Head of caudate nucleus (tissue), 42 donors: Measurements from ENCODE around the gene ANXA10.
"Not testable (repeated sequence)": the region's sequence is repeated elsewhere in the genome, so short reads cannot be mapped to it uniquely, and the experiment has no call there.

Experiments
- DNase-seq, 42 donors: peaks; one replicate each; pipeline versions ENCODE4 v3.0.0 to v3.0.0-alpha.2; 2020 to 2021; ENCODE audit warnings: mixed read lengths in 7 of 42
- intact Hi-C: fragments of 100-400 bp; cut with DNase I; formaldehyde crosslinking; loops from one replicate; pipeline ENCODE4 v1.15.0; 2022

Gene ANXA10

DNA sequence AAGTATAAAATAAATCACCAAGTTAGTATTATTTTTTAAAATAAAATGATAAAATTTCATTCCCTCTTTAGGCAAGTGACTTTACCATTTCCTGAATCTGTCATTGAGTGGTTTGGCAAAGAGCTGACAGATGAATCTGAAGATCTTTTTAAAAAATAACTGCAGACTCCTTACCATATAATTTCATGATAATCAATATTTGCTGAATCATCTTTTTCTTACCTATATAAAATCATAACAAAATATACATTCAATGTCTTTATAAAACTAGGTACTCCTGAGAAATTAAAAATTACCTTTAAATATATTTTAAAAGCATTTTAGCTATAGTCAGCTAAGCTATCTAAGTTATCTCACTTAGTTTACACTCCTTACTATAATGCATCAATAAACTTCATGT, 17.2 kb downstream of the ANXA10 start:
- intact Hi-C loops, result no loop called here
- no peak for DNase-seq

DNA sequence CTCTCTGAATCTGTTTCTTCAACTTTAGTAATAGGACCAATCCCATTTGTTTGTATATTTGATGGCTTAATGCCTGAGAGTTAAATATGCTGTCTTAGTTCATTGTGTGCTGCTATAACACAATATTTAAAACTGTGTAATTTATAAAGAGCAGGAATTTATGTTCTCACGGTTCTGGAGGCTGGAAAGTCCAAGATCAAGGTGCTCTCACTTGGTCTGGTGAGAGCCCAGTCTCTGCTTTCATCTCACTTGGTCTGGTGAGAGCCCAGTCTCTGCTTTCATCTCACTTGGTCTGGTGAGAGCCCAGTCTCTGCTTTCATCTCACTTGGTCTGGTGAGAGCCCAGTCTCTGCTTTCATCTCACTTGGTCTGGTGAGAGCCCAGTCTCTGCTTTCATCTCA, 20.7 kb downstream of the ANXA10 start:
- intact Hi-C loops, DNase-seq: not testable (repeated sequence)

DNA sequence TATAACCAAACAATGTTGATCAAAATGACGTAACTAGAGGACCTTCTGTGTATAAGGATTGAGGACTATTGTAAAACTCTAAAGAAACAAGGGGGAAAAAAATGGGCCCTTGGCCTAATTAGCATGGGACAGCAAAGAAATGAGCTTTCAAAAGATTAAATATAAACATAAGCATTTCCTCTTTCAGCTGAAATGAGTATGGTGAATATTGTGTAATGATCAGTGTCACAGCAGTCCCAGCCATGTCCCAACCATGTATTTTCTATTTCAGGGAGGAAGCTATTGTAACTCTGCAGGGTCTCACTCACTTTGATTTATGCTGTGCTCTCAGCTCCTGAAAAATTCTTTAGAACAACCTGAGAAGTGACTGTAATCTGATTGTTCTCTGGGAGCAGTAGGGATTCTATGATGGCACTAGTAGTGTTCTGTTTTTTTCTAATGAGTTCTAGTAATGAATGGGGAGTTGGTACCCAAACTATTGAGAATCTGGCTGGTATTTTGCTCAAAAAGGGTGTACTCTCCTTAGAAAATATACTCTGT, 25.8 kb downstream of the ANXA10 start:
- intact Hi-C loops, result no loop called here

DNA sequence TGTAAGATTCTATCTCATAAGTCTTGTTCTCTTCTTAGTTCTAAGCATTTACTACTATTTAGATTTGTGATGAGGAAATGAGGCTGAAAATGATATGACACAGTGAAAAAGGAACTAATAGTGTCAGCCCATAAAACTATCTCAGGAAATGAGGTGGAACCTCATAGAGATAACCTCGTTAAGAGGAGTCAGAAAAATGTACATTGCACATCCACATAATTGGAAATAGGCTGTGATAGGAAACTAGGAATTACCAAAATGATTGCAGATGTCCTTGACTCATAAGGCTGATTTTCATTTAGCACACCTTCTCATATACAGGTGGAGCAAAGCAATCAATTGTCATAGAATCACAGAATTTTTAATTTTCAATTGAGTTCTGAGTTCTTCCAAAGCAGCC, 26.8 kb downstream of the ANXA10 start:
- no peak for DNase-seq
- intact Hi-C loops, result no loop called here

More for the DNA sequence above, 25.8 kb downstream of the ANXA10 start:
- DNase-seq, result no peak

DNA sequence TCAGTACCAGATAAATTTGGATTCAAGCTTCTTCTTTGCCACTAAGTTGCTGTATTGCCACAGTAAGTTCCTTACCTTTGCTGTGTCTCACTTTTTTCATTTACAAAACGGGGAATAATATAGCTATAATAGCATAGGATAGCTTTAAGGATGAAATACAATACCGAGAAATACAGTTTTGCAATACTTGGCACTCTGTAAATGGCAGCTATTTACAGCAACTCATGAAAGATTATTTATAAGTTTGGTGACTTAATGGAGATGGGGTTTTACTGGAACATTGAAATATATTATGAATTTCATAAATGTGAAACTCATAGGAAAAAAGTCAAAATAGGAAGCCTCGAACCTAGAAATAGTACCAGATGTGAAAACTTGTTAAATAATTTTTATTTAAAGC, 27.6 kb downstream of the ANXA10 start:
- no peak for DNase-seq
- intact Hi-C loops, result no loop called here

DNA sequence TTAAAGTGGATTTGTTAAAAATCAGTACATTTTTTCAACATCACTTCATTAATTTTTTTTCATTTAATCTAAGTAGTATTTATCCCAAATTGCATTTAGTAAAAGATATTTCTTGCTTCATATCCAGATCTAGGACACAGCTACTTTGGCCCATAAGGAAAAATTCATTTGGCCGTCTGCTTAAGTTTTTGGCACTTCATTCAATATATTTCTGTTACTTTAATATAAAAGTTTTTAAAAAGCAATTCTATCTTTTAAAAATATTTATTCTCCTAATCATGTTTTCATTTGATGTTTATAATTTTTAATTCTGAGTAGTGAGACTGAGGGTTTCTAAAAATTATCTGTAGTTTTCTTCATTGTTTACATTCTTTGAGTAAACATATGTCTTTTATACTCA, 28.5 kb downstream of the ANXA10 start:
- no peak for DNase-seq
- intact Hi-C loops, result no loop called here

DNA sequence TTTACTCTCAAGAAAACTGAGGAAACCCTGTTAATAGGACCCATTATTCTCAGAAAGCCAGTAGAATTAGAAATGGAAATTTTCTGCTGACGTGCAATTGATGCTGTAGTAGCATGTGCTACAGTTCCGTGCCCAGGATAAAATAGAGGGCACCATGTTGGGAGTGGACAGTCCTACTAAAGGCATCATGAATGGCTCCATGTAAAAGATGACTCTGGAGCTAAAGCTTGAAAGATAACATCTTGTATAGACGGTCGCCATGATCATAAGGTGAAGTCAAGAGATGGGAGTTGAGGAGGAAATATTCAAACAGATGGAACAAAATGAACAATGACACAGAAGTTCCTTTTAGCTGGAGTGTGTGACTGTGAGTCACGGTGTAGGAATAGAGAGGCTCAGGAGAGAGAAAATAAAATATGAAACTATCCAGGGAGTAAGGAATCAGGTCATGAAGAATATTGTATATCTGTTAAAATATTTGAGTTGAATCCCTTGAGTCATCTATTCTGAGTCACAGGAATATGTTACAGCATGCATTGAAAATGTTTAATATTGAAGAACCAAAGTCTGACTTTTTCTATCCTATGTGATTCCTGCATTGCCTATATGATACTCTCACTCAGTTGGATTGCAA, 31.8 kb downstream of the ANXA10 start:
- peak in 12 of 42 donors; percentile 2 to 44 (median 17) for DNase-seq
- intact Hi-C loops, result no loop called here

DNA sequence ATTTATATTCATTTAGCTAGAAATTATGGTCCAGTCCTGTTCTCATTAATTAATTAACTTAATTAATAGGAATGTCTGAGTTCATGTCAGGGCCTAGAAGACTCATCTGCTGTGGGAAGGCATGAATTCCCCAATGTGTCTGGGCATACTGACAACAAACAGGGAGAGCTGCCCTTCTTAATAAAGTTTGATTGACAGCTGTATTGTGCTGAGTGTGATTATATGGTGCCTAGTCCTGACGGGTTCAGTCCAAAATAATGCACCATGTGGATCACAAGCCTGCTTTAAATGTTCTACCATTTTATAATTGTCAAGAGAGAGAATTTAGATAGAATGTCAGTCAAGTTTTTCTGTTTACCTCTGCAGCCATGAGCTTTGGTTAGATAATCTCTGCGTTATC, 34.6 kb downstream of the ANXA10 start:
- intact Hi-C loops, result no loop called here
- no peak for DNase-seq

DNA sequence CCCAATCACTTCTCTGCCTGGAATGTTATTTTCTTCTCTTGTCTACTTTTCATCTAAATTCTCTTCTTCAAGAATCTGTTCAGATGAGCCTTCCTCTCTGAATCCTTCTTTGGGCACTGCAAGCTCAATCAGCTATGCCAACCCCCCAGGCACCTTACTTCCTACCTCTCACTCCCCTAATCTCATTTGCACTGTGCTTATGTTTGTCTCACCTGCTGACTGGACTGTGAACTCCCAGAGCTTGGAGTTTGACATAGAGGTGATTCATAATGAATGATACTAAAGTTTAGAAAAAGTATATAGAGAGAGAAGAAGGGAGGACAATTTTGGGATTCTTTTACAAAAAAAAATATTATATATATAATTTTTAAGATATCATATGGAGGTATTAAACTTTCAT, 36.3 kb downstream of the ANXA10 start:
- intact Hi-C loops, result no loop called here
- DNase-seq, result no peak

DNA sequence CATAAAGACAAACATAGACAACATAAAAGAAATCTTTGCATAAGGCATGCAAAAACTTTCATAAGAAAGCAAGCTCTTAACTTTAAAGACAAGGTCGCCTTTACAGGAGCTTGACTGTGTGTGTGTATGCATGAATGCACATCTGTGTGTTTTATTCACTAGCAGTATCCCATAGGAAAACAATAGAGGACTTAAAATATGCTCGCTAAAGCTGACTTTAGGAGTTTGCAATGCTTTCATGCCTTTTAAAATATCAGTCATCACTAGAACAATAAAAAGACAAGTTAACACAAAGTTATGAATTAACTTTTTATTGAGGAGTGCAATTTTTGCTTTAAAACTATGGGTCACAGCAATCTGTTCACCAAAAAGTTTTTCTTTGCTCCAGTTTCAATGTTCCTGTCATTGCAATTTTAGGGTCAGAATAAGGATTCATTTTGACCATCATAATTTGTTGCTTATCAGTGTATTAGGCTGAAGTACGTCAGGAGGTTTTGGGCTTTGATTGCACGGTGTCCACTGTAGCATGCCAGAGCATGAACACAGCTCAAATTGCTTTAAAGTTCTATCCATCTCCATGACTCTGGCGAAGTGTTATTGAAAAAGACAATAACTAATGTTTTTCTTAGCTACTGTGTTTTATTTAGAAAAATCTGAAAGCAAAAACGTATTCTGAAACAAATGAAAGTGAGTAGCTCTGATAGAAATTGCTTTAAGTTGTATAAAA, 36.9 kb downstream of the ANXA10 start:
- intact Hi-C loops, result no loop called here
- DNase-seq, result no peak

DNA sequence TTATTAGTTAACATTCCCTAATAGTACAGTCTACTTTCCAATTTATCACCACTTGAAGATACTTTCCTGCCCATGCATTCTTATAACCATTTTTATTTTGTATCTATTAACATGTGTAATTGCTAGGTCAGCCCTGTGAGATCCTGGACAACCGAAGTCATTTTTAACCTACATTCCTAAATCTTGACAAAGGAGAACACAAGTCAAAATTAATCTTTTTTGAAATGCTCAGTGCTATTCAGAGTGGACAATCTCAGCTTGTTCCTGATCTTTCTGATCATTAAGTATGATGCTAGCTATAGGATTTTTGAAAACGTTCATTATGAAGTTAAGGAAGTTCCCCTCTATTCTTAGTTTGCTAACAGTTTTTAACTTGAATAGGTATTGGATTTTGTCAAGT, 37.5 kb downstream of the ANXA10 start:
- no peak for DNase-seq
- intact Hi-C loops, result no loop called here

DNA sequence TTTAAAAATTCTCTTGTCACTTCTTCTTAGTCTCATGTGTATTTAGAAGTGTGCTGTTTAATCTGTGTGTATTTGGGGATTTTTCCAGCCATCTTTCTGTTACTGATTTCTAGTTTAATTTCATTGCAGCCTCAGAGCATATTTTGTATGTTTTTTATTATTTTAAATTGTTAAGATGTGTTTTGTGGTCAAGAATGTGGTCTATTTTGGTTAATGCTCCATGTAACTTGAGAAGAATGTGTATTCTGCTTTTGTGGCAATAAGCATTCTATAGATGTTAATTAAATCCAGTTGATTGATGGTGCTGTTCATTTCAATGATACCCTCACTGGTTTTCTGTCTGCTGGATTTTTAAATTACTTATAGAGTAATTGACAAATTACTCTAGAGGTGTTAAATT, 38.9 kb downstream of the ANXA10 start:
- DNase-seq, result no peak
- intact Hi-C loops, result no loop called here

DNA sequence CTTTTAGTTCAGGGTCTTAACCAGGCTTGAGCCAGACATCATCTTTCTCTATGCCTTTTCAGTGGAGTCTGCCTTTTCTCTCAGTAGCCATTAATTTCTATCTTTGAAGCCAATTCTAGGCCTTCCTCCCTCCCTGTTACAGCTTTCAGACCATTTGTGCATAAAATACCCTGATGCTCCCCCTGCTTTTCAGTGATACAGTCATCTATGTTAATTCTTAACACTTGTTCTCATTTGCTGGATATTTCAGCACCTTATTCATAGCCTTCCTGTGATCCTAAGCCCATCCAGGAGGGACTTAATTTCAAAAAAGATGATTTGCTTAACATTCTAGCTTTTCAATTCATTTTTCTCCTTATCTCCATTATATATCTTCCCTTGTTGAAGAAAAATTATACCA, 42.3 kb downstream of the ANXA10 start:
- intact Hi-C loops, result no loop called here
- DNase-seq, result no peak

DNA sequence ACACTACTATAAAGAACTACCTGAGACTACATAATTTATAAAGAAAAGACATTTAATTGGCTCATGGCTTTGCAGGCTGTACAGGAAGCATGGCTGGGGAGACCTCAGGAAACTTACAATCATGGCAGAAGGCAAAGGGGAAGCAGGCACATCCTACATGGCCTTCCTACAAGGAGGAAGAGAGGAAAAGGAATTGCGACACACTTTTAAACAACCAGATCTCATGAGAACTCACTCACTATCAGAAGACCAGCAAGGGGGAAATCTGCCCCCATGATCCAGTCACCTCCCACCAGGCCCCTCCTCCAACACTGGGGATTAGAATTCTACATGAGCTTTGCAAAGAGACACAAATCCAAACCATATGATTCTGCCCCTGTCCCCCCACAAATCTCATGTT, 43.5 kb downstream of the ANXA10 start:
- DNase-seq, intact Hi-C loops: not testable (repeated sequence)

DNA sequence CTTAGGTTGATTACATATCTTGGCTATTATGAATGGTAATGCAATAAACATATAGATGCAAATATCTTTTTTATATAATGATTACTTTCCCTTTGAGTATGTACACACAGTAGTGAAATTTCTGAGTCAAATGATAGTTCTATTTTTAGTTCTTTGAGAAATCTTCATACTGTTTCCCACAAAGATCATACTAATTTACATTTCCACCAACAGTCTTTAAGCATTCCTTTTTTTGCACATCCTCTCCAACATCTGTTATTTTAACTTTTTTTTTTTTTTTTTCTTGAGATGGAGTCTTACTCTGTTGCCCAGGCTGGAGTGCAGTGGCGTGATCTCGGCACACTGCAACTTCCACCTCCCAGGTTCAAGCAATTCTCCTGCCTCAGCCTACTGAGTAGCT, 45.4 kb downstream of the ANXA10 start:
- intact Hi-C loops, DNase-seq: not testable (repeated sequence)

DNA sequence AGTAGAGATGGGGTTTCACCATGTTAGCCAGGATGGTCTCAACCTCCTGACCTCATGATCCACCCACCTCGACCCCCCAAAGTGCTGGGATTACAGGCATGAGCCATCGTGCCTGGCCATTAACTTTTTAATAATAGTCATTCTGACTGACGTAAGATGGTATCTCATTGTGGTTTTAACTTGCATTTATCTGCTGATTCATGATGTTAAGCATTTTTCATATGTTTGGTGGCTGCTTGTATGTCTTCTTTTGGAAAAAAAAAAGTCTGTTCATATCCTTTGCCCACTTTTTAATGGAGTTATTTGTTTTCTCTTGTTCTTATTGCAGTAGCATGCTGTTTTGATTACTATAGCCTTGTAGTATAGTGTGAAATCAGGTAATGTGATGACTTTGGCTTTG, 45.8 kb downstream of the ANXA10 start:
- intact Hi-C loops, result no loop called here
- no peak for DNase-seq

DNA sequence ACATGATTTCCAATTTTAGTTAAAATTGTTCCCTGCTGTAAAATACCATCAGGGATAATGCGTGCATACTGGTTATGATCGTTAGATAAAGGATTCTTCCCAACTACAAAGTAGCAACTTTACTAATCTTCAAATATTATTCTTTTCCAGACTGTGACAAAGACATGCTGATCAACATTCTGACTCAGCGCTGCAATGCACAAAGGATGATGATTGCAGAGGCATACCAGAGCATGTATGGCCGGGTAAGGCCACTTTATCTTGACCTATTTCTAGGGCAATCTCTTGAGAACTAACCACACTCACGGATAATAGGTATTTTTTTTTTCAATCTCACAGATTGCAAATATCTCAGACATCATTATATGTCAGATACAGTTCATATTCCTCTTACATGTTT, 47.0 kb downstream of the ANXA10 start:
- intact Hi-C loops, result no loop called here
- DNase-seq, result no peak

DNA sequence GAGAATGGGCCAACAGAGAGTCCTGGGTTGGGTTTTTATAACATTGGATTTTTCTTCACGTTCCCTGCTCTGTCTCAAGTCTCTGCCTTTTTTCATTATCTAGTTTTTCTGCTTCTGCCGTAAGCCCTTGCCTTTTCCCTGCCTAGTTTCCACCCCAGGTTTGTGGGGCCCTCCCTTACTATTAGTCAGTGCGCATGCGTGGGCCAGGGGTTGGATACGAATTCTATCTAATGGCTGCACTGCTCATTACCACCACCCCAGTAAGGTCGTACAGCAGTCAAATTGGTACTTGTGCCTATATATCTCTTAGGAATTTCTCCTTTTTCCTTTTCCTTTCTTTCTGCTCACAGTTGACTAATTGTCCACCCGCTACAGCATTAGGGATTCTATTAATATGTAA, 49.4 kb downstream of the ANXA10 start:
- intact Hi-C loops, result no loop called here
- DNase-seq, result no peak

DNA sequence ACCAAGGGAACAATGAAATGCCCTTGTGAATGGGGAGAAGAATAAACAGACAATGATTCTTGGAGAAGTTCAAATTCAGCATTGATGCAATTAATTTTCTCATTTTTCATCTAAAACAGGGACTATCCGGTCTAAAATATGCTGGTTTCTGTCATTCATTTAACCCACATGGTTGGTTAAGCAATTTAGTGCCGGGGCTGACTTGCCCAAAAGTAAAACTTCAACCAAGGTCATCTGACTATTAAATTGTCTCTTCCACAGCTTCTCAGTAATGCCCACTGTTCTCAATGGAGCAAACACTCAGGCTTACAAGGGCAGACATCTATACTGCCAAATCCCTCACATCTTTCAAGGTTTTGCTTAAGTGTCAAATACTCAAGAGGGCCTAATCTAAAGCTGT, 51.3 kb downstream of the ANXA10 start:
- intact Hi-C loops, result no loop called here
- no peak for DNase-seq

DNA sequence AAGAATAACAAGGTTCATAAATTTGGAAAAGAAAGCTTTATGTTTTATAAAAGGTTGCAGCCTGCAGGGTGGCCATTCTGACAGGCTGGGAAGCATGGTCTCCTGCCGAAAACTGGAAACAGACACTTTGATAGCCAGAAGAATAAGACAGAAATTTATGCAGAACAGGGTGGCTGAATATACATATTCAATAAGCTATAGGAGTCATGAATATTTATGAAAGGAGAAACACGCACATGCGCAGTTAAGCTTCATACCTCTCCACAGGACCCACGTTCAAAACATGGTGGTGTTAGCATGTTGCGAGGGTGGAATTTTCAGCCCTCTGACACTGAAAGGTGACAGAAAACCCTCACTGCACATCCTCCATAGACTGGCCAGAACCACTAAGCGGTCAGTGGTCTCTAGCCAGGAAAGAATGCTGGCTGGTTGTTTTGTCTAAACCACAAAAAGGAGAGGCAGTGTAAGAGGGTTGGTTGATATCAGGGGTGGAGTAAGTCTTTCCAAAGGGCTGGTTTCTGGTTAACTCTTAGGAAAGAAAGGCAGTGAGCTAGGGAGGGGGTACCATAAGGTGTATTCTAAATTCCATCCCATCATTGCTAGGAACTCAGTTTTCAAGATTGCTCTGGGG, 58.2 kb downstream of the ANXA10 start:
- intact Hi-C loops, result no loop called here
- no peak for DNase-seq

DNA sequence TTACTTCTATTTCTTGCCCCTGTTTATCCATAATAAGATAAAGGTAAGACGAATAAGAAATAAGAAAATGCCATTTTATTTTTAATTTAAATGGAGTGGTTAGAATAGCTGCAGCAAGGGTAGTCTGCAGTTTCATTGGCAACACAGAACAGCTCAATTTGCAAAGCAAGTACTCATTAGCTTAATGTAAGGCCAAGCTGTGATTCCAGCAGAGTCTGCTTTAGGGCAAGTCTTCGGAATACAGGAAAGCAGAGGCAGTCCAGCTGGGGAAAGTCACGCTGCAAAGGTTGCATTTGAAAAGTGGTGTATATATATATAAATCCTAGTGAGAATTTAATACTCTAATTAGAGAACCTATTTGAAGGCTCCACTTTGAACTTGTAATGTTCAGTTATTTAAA, 59.0 kb downstream of the ANXA10 start:
- intact Hi-C loops, result no loop called here
- no peak for DNase-seq
